Dermis microvascular lymphatic vessel endothelial cell (primary cell): ENCODE results near the gene SYT15. TPM values are rescaled to one million over a fixed set of nuclear protein-coding genes. Genes with fewer than 3 reads are reported as not detected.
"Not testable (repeated sequence)": the region's sequence is repeated elsewhere in the genome, so short reads cannot be mapped to it uniquely, and the experiment has no call there.

Experiments
- DNase-seq, 2 donors: peaks; one replicate each; pipeline versions ENCODE4 v3.0.0 to v3.0.0-alpha.2; 2010; ENCODE audit warnings: low read depth in 2 of 2
- total RNA-seq: library from RNA; depleted of rRNA; stranded (reverse); fragments of >200 nt; gene quantifications from 2 replicates; pipeline ENCODE4 v1.2.1, GENCODE V29; 2014

SYT15 gene
- total RNA-seq, 1 donor from 2014 or later, result 0.39 TPM

- not testable (repeated sequence) for DNase-seq
Measured at GRCh38 chr10:46588221-46588620, 9.3 kb downstream of the SYT15 start.

- not testable (repeated sequence) for DNase-seq
Measured at GRCh38 chr10:46589589-46589988, 10.7 kb downstream of the SYT15 start.

GRCh38 chr10:46591053-46591452 is 12.1 kb downstream of the SYT15 start:
- not testable (repeated sequence) for DNase-seq

DNA sequence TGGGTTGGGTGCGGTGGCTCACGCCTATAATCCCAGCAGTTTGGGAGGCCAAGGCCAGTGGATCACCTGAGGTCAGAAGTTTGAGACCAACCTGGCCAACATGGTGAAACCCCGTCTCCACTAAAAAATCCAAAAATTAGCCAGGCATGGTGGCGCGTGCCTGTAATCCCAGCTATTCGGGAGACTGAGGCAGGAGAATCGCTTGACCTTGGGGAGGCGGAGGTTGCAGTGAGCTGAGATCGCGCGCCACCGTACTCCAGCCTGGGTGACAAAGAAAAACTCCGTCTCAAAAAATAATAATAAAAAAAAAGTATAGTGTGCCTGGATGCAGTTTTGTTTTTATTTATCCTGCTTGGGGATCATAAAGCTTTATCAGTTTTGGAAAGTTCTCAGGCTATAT is 14.4 kb downstream of the SYT15 start:
- DNase-seq, result not testable (repeated sequence)

- not testable (repeated sequence) for DNase-seq
Measured at GRCh38 chr10:46594453-46595063, 15.6 kb downstream of the SYT15 start.

GRCh38 chr10:46596570-46596969 is 17.6 kb downstream of the SYT15 start:
- not testable (repeated sequence) for DNase-seq

DNA sequence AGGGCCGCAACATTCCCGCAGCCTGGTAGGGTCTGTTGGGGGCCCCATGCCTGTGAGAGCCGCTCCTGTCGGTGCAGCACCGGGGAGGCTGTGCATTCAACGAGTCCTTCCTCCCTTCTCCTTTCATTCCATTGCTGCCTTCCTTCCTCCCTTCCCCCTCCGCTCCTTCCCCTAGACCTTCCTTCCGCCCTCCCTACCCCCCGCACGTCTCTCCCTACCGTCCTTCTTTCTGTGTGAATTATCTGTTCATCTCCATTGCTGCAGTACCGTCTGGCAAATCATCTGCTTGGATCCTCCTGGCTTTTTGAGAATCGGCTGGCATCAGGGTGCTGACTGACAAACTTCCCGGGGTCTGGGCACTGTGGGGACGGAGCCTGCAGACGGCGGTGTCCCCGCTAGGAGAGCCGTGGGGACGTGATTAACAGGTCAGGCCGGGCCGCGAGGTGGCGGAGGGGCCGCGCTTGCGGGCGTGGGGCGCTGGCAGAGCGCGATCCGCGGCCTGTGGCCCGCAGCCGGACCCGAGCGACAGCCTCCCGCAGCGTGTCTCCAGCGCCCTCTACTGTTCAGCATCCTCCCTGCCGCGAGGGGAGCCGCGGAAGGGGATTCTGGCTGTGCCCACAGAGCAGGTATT is 18.8 kb downstream of the SYT15 start:
- not testable (repeated sequence) for DNase-seq

DNA sequence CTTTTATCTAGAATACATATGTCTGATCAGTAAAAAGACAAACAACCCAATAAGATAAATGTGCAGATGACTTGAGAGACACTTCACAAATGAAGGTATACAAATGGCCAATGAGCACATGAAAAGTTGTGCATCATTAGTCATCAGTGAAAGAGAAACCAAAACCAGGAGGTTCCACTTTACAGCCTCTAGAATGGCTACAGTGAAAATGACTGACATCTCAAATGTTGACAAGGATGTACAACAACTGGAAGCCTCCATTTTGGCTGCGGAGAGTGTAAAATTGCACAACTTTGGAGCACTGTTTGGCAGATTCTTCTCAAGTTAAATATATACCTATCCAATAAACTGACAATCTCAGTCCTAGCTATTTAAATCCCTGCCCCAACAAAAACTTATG is 21.6 kb downstream of the SYT15 start:
- not testable (repeated sequence) for DNase-seq

DNA sequence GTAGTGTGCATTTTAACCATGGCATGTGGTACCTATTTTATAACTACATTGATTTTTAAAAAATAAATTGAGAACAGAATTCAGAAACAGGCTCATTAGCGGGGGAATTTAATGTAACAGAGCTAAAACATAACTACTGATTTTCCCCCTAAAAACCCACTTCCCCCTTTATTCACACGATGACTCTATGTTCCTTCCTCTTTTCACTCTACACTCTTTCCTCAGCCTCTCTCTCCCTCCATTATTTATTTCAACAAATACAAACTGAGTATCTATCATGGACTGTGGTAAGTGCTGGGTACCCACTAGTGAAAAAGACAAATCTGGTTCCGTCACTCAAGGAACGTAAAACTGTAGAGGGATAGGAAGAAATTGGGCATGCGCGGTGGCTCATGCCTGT is 36.6 kb downstream of the SYT15 start:
- not testable (repeated sequence) for DNase-seq

DNA sequence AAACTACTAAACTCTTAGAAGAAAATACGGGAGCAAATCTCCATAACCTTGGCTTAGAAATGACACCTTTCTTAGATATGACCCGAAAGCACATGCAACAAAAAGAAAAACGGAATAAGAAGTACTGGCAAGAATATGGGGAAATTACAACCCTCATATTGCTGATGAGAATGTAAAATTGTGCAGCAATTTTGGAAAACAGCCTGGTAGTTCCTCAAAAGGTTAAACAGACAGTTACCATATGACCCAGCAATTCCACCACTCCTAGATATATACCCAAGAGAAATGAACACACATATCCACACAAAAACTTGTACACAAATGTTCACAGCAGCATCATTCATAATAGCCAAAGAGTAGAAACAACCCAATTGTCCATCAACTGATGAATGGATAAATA is 37.3 kb downstream of the SYT15 start:
- DNase-seq, result not testable (repeated sequence)

DNA sequence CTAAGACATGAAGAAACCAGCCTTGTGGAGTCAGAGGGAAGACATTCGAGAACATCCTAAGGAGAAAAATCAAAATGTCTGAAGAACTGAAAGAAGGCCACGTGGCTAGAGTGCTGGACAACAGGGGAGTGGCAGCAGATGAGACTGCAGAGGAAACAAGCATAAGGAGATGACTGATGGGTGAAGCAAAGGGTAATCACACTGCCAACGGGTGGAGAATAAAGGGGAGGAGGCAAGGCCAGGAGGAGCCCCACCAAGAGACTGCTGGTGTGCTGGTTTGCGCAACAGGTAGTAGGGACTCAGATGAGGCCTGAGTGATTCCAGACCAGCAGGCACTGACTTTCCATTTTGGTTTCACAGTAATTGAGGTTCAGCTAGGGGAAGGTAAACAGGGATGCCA is 38.2 kb downstream of the SYT15 start:
- DNase-seq, result not testable (repeated sequence)

- not testable (repeated sequence) for DNase-seq
Measured at GRCh38 chr10:46617913-46618312, 39.0 kb downstream of the SYT15 start.

GRCh38 chr10:46623899-46624654 is 45.1 kb downstream of the SYT15 start:
- DNase-seq, result not testable (repeated sequence)

DNA sequence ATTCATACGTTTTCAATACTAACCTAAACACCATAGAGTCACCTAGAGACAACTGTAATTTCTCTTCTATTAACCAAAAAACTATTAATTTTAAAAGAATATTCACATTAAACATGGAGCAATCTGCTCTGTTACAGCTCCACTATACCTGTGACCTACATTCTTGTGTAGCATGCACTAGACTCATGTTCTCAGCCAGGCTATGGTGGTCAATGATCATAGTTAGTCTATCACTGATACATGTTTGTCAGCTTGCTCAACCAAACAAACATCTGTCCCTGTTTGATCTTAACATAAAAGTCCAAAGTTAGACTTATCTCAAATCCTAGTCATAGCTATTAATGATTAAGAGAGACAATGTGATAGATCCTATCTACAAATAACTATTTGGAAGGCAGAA is 50.9 kb downstream of the SYT15 start:
- not testable (repeated sequence) for DNase-seq

DNA sequence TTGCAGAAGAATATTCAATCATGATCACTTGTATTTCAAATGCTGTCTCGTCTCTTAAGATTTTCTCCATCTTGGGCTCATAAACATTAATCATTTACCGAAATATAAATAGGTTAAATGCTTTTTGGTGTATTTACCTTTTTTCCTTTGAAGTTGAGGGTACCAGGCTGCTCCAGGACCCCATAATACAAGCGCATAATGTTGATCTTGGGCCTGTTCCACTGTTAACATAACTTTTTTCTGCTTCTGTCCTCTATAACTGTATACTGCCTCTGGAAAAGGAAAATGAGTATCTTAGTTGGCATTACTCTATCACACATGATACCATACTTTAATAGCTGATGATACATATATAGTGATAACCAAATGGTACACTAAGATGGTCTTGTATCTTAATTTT is 51.9 kb downstream of the SYT15 start:
- not testable (repeated sequence) for DNase-seq

DNA sequence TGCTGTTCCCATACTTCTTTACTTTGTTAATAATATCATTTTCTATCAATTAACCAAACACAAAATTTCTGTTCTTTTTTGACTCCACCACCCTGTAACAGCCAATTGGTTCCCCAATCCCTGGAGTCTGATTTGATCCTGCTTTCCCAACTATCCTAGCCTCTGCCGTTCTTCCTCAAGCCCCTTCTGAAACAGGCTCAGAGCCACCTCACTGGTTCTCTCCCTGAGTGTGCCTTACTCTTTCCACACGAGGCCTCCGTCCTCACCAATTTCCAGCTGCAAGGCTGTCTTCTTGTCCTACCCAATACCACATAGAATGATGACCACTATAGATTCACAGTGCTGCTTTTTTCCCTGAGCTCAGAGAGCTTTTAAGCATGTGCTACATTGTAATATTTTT is 52.8 kb downstream of the SYT15 start:
- DNase-seq, result not testable (repeated sequence)

- not testable (repeated sequence) for DNase-seq
Measured at GRCh38 chr10:46634698-46635097, 55.8 kb downstream of the SYT15 start.

- DNase-seq, result not testable (repeated sequence)
Measured at GRCh38 chr10:46635364-46635959, 56.5 kb downstream of the SYT15 start.

- DNase-seq, result not testable (repeated sequence)
Measured at GRCh38 chr10:46640005-46640404, 61.1 kb downstream of the SYT15 start.
